Neural crest cell (in vitro differentiated cells): ENCODE results near the gene TAF9. TPM values are rescaled to one million over a fixed set of nuclear protein-coding genes. Genes with fewer than 3 reads are reported as not detected.

Source experiments
- DNase-seq: peaks from one replicate; pipeline ENCODE4 v3.0.0; 2021; ENCODE audit warnings: low read depth, mixed read lengths, low spot score
- H3K27ac Mint-ChIP-seq: one replicate; pipeline ENCODE4 v1.8.0; 2021; ENCODE audit warnings: mild to moderate bottlenecking, mixed read lengths; ENCODE audit not compliant: unreplicated experiment
- H3K27me3 Mint-ChIP-seq: 2 replicates; pipeline ENCODE4 v1.8.0; 2021; ENCODE audit warnings: low read depth, mild to moderate bottlenecking, mixed read lengths
- H3K36me3 Mint-ChIP-seq: 2 replicates; pipeline ENCODE4 v1.8.0; 2021; ENCODE audit warnings: low read depth, mild to moderate bottlenecking, mixed read lengths
- H3K4me1 Mint-ChIP-seq: 2 replicates; pipeline ENCODE4 v1.8.0; 2021; ENCODE audit warnings: mixed read lengths
- H3K4me3 Mint-ChIP-seq: one replicate; pipeline ENCODE4 v1.8.0; 2021; ENCODE audit warnings: mild to moderate bottlenecking, mixed read lengths
- H3K9me3 Mint-ChIP-seq: 2 replicates; pipeline ENCODE4 v1.8.0; 2021; ENCODE audit warnings: mixed read lengths
- total RNA-seq: library from RNA; stranded (reverse); gene quantifications from 2 replicates; pipeline ENCODE4 v1.2.1, GENCODE V29; 2021
- TF ChIP-seq, protein P1 (sequence below): fragments of 200-600 bp; sonication (generic); conservative IDR thresholded peaks from 2 replicates; pipeline ENCODE4 v1.5.0; 2021; ENCODE audit warnings: antibody characterized with exemption, mild to moderate bottlenecking

The TAF9 gene
- total RNA-seq, 1 donor from 2014 or later: 50.0 TPM

DNA sequence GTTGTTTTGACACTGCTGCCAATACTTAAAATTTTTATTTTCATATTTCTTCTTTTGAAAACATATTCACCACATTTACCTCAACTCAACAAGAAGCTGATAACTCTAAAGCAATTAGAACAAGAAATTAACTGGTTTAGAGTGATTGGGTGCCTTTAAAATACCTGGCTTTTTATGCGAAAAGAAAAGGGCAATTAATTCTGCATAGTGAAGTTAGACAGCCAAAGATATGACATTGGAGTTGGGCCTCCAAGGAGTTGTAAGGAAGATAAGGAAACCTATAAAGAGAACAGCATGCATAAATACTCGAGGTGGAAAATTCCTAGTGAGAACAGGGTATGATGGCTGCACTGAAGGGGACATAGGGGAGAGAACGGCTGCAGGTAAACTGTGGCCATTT, 9.6 kb downstream of the TAF9 start:
- H3K4me3 Mint-ChIP-seq: no peak overlapping the region
- peaks cover 2% of the 10 kb centered on the region for H3K36me3 Mint-ChIP-seq
- TF ChIP-seq, protein P1, sequence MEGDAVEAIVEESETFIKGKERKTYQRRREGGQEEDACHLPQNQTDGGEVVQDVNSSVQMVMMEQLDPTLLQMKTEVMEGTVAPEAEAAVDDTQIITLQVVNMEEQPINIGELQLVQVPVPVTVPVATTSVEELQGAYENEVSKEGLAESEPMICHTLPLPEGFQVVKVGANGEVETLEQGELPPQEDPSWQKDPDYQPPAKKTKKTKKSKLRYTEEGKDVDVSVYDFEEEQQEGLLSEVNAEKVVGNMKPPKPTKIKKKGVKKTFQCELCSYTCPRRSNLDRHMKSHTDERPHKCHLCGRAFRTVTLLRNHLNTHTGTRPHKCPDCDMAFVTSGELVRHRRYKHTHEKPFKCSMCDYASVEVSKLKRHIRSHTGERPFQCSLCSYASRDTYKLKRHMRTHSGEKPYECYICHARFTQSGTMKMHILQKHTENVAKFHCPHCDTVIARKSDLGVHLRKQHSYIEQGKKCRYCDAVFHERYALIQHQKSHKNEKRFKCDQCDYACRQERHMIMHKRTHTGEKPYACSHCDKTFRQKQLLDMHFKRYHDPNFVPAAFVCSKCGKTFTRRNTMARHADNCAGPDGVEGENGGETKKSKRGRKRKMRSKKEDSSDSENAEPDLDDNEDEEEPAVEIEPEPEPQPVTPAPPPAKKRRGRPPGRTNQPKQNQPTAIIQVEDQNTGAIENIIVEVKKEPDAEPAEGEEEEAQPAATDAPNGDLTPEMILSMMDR: no peak
- DNase-seq: no peak
- H3K4me1 Mint-ChIP-seq: no peaks in the 10 kb centered on the region
- no peaks in the 10 kb centered on the region for H3K27me3 Mint-ChIP-seq
- H3K9me3 Mint-ChIP-seq: no peaks in the 10 kb centered on the region
- H3K27ac Mint-ChIP-seq: no peak overlapping the region

- Mint-ChIP-seq H3K4me3 (no peak overlapping the region), H3K9me3 (no peaks in the 10 kb centered on the region), H3K27ac (no peak overlapping the region), H3K36me3 (peaks cover 15% of the 10 kb centered on the region), H3K4me1 (no peaks in the 10 kb centered on the region), H3K27me3 (no peaks in the 10 kb centered on the region)
- TF ChIP-seq, protein P1: no peak
- no peak for DNase-seq
Observed at GRCh38 chr5:69350664-69351063, 18.7 kb downstream of the TAF9 start.

GRCh38 chr5:69343083-69343482, 26.2 kb downstream of the TAF9 start:
- Mint-ChIP-seq H3K27me3 (no peaks in the 10 kb centered on the region), H3K27ac (no peak overlapping the region), H3K9me3 (no peaks in the 10 kb centered on the region), H3K36me3 (no peaks in the 10 kb centered on the region), H3K4me1 (no peaks in the 10 kb centered on the region), H3K4me3 (no peak overlapping the region)
- TF ChIP-seq, protein P1: no peak
- DNase-seq: no peak

- no peaks in the 10 kb centered on the region for H3K36me3 Mint-ChIP-seq
- H3K4me3 Mint-ChIP-seq: no peak overlapping the region
- H3K27ac Mint-ChIP-seq: no peak overlapping the region
- no peak for DNase-seq
- no peaks in the 10 kb centered on the region for H3K9me3 Mint-ChIP-seq
- TF ChIP-seq, protein P1: no peak
- no peaks in the 10 kb centered on the region for H3K4me1 Mint-ChIP-seq
- H3K27me3 Mint-ChIP-seq: no peaks in the 10 kb centered on the region
Observed at GRCh38 chr5:69341520-69342161, 27.7 kb downstream of the TAF9 start.

DNA sequence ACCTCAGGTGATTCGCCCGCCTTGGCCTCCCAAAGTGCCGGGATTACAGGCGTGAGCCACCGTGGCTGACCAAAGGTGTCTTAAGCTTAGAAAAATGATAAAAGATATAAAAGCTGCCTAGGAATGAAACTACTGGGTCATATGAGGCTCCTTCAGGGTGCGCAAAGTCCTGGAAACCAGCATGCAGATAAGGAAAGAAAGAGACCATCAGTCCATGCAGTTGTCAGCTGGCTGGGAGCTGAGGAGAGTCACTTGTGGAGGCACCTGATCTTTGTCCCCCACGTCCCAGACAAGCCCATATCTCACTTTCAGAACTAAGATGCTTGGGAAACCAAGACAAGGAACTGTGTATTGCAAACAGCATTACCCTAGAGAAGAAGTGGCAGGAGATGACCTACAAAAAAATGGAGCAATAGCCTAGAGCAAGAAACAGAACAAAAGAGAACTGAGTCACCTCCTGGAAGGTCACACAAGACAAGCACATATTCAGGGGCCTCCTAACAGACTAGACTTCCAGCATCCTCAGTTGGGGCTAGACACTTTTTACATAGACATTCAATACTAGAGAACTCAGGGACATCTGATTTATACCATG, 33.9 kb downstream of the TAF9 start:
- peaks cover 11% of the 10 kb centered on the region for H3K4me1 Mint-ChIP-seq

More for the DNA sequence above, 33.9 kb downstream of the TAF9 start:
- no peak overlapping the region for H3K4me3 Mint-ChIP-seq
- no peak for DNase-seq
- H3K9me3 Mint-ChIP-seq: no peaks in the 10 kb centered on the region
- H3K36me3 Mint-ChIP-seq: no peaks in the 10 kb centered on the region
- H3K27ac Mint-ChIP-seq: no peak overlapping the region
- no peaks in the 10 kb centered on the region for H3K27me3 Mint-ChIP-seq
- TF ChIP-seq, protein P1: no peak
